ENCODE measurements around the gene RICTOR.

RICTOR gene

GRCh38 chr5:39053189-39053588 lies 21.0 kb downstream of the RICTOR start (continued):
- no peak for TF ChIP-seq ZNF518A (tag by site-specific recombination; conservative IDR thresholded peaks at IDR 0.05; ENCODE audit: low read depth)

GRCh38 chr5:39052141-39052540 lies 22.1 kb downstream of the RICTOR start:
- TF ChIP-seq ZNF449 (tag by site-specific recombination; IDR thresholded peaks at IDR 0.05) (no peak), ZNF488 (tag by site-specific recombination; IDR thresholded peaks at IDR 0.05) (no peak), REPIN1 (tag by site-specific recombination; IDR thresholded peaks at IDR 0.05; ENCODE audit: low read depth) (no peak), ZNF768 (tag by site-specific recombination; IDR thresholded peaks at IDR 0.05) (no peak), ZNF621 (tag by site-specific recombination; IDR thresholded peaks at IDR 0.05) (no peak), ZNF645 (tag by site-specific recombination; IDR thresholded peaks at IDR 0.05) (no peak)
- Histone ChIP-seq H3K4me3 (ENCODE audit: low read depth, low read length) (no peak overlapping the region), H3K4me1 (ENCODE audit: control insufficient read depth, insufficient read depth, low read length) (peaks cover 10% of the 10 kb centered on the region), H3K36me3 (ENCODE audit: control insufficient read depth in 2 of 2, insufficient read depth in 1 of 2, low read length in 2 of 2) (peaks cover 0 to 8% of the 10 kb centered on the region in 2 experiments; a peak in 1 of 3 replicates), H3K9me3 (ENCODE audit: control insufficient read depth, insufficient read depth, low read depth, low read length) (no peaks in the 10 kb centered on the region), H3K27ac (ENCODE audit: extremely low read depth, low read depth, low read length) (no peak overlapping the region)
- ChIA-PET CTCF (interaction anchor here (0.5 to 0.7 kb wide), 2 partner anchors 8 to 525 kb away, joined by 3 read pairs; no protein-coding TSS in a partner anchor), POLR2A (no interaction called here)

- H3K36me3 ChIP-seq (ENCODE audit: control insufficient read depth in 2 of 2, insufficient read depth in 1 of 2, low read length in 2 of 2) = peaks cover 0 to 8% of the 10 kb centered on the region in 2 experiments; a peak in 1 of 3 replicates
- no peak overlapping the region for H3K4me3 ChIP-seq (ENCODE audit: low read depth, low read length)
- H3K4me1 ChIP-seq (ENCODE audit: control insufficient read depth, insufficient read depth, low read length) = peaks cover 10% of the 10 kb centered on the region
- no peak overlapping the region for H3K27ac ChIP-seq (ENCODE audit: extremely low read depth, low read depth, low read length)
- TF ChIP-seq ZNF214 (tag by site-specific recombination; IDR thresholded peaks at IDR 0.05; ENCODE audit: borderline replicate concordance) = no peak
- no peak for TF ChIP-seq ZNF169 (tag by site-specific recombination; IDR thresholded peaks at IDR 0.05)
- no peak for TF ChIP-seq HOXD13 (CRISPR knock-in tag; IDR thresholded peaks at IDR 0.05; ENCODE audit: borderline replicate concordance)
- no peak for TF ChIP-seq TSHZ1 (tag by site-specific recombination; IDR thresholded peaks at IDR 0.05; ENCODE audit: borderline replicate concordance)
- TF ChIP-seq ZNF670 (tag by site-specific recombination; IDR thresholded peaks at IDR 0.05; ENCODE audit: low read depth) = no peak
- TF ChIP-seq ZNF223 (tag by site-specific recombination; IDR thresholded peaks at IDR 0.05) = no peak
- TF ChIP-seq ZNF692 (tag by site-specific recombination; IDR thresholded peaks at IDR 0.05) = no peak
- TF ChIP-seq ZNF311 (tag by site-specific recombination; IDR thresholded peaks at IDR 0.05; ENCODE audit: borderline replicate concordance) = no peak
- TF ChIP-seq ZNF473 (tag by site-specific recombination; IDR thresholded peaks at IDR 0.05) = no peak
- no peak for TF ChIP-seq ZNF433 (tag by site-specific recombination; IDR thresholded peaks at IDR 0.05; ENCODE audit: low read depth)
- TF ChIP-seq ZNF521 (tag by site-specific recombination; IDR thresholded peaks at IDR 0.05) = no peak
- H3K9me3 ChIP-seq (ENCODE audit: control insufficient read depth, insufficient read depth, low read depth, low read length) = no peaks in the 10 kb centered on the region
- ChIA-PET POLR2A (no interaction called here), CTCF (no interaction called here)
Observed at GRCh38 chr5:39049315-39049714, 24.9 kb downstream of the RICTOR start.
